Testis (tissue), 5 donors: ENCODE data around the gene GPR135. TPM values are rescaled to one million over a fixed set of nuclear protein-coding genes. Genes with fewer than 3 reads are reported as not detected.

Experiments
- DNase-seq: peaks from one replicate; pipeline ENCODE4 v3.0.0-alpha.2; 2019
- H3K27ac ChIP-seq, 2 donors: fragments of 200-600 bp; sonication (generic); one replicate each; pipeline ENCODE4 v1.5.1; 2019
- H3K27me3 ChIP-seq: fragments of 200-600 bp; sonication (generic); one replicate; pipeline ENCODE4 v1.5.1; 2019
- H3K36me3 ChIP-seq: fragments of 200-600 bp; sonication (generic); one replicate; pipeline ENCODE4 v1.5.1; 2017; ENCODE audit warnings: low read depth; ENCODE audit errors: missing control alignments
- H3K4me1 ChIP-seq: fragments of 200-600 bp; sonication (generic); one replicate; pipeline ENCODE4 v1.5.1; 2019
- H3K4me3 ChIP-seq, 2 donors: fragments of 200-600 bp; sonication (generic); one replicate each; pipeline ENCODE4 v1.5.1; 2017 to 2019
- H3K9me3 ChIP-seq: fragments of 200-600 bp; sonication (generic); one replicate; pipeline ENCODE4 v1.5.1; 2017
- CTCF ChIP-seq, 3 experiments: fragments of 450-650 bp in 2 of 3; fragments of 200-600 bp in 1 of 3; sonication (generic) in 1 of 3; IDR thresholded peaks; one replicate each; pipeline ENCODE4 v1.5.1; 2016 to 2019; ENCODE audit warnings: antibody characterized with exemption in 3 of 3, mild to moderate bottlenecking in 2 of 3, moderate library complexity in 1 of 3
- POLR2A ChIP-seq: fragments of 450-650 bp; IDR thresholded peaks from one replicate; pipeline ENCODE4 v1.6.1; 2017; ENCODE audit warnings: antibody characterized with exemption, mild to moderate bottlenecking, moderate library complexity
- WGBS, 2 donors: methylation state at CpG; one replicate each; pipeline ENCODE4 v1.1.5; 2018; 5-methylcytosine and 5-hydroxymethylcytosine counted together
- intact Hi-C: fragments of 100-400 bp; cut with DNase I; formaldehyde crosslinking; loops from one replicate; pipeline ENCODE4 v1.15.1; 2023; ENCODE audit warnings: low total_unique reads
- long read RNA-seq, 2 donors: transcript quantifications; one replicate each; lab custom pipeline, GENCODE V29; 2026
- polyA plus RNA-seq: library from polyadenylated mRNA; stranded (reverse); fragments of 350-450 nt; fragmentation: Illumina TruSeq; extraction: RNeasy Lipid Tissue Mini Kit (QIAGEN cat#74804); gene quantifications from one replicate; pipeline ENCODE4 v1.2.3, GENCODE V29; 2014; ENCODE audit warnings: low read depth, low replicate concordance; ENCODE audit not compliant: insufficient read depth
- total RNA-seq, 2 donors: library from RNA; depleted of rRNA; stranded (reverse); fragments of >200 nt; gene quantifications; one replicate each; pipeline ENCODE4 v1.2.3, GENCODE V29; 2016

GPR135 gene
- total RNA-seq: 10 to 100 TPM; 33.1 to 71.2 TPM
- polyA plus RNA-seq: 25.8 TPM
- long read RNA-seq, donor 1, full-length matches to known transcripts: 4 of 4 reads
- long read RNA-seq, donor 1, partial matches to known transcripts: 0 of 4 reads
- long read RNA-seq, donor 1, other reads (novel, unspliced or antisense): 0 of 4 reads
- long read RNA-seq, donor 2: 0 reads

GRCh38 chr14:59465316-59466135 lies at the start of gene GPR135:
Gene GPR135 (minus strand): TSS chr14:59465380. CDS start chr14:59465226, 154 bp downstream.
- Histone ChIP-seq H3K36me3 (no peaks in the 10 kb centered on the region), H3K4me1 (peaks cover 5% of the 10 kb centered on the region), H3K27ac (peak within 1 kb of the TSS; percentile 74 to 80), H3K27me3 (no peaks in the 10 kb centered on the region), H3K4me3 (peak within 1 kb of the TSS; percentile 59 to 76), H3K9me3 (no peaks in the 10 kb centered on the region)
- DNase-seq: peak; percentile 72
- intact Hi-C loops: no loop called here
- TF ChIP-seq CTCF (IDR thresholded peaks at IDR 0.05) (no peak), POLR2A (no peak)
- 23 to 41% methylated on average over 12 to 25 of the region's 40 CpGs for WGBS, 2 donors

- intact Hi-C loops: no loop called here
These were observed 46.9 kb upstream of the GPR135 start for GRCh38 chr14:59511916-59512575.

GRCh38 chr14:59510966-59511365 lies 45.8 kb upstream of the GPR135 start:
- no peak overlapping the region for H3K27ac ChIP-seq
- WGBS, 2 donors: 62 to 63% methylated on average over 3 of the region's 3 CpGs
- intact Hi-C loops: no loop called here
- no peak for DNase-seq
- TF ChIP-seq CTCF (IDR thresholded peaks at IDR 0.05) (no peak), POLR2A (no peak)
- no peaks in the 10 kb centered on the region for H3K4me1 ChIP-seq
- H3K27me3 ChIP-seq: no peaks in the 10 kb centered on the region
- H3K9me3 ChIP-seq: no peaks in the 10 kb centered on the region
- no peaks in the 10 kb centered on the region for H3K36me3 ChIP-seq
- H3K4me3 ChIP-seq: no peak overlapping the region

More at GRCh38 chr14:59511916-59512575, 46.9 kb upstream of the GPR135 start:
- DNase-seq: no peak
- H3K27me3 ChIP-seq: no peaks in the 10 kb centered on the region
- no peaks in the 10 kb centered on the region for H3K9me3 ChIP-seq
- WGBS, 2 donors: 80 to 90% methylated on average over 4 of the region's 4 CpGs
- H3K36me3 ChIP-seq: no peaks in the 10 kb centered on the region
- H3K4me1 ChIP-seq: no peaks in the 10 kb centered on the region
- no peak overlapping the region for H3K27ac ChIP-seq
- H3K4me3 ChIP-seq: no peak overlapping the region
- TF ChIP-seq CTCF (IDR thresholded peaks at IDR 0.05) (peak in 1 of 3 experiments; percentile 37), POLR2A (no peak)

- no peak for DNase-seq
- Histone ChIP-seq H3K36me3 (no peaks in the 10 kb centered on the region), H3K27me3 (no peaks in the 10 kb centered on the region), H3K9me3 (no peaks in the 10 kb centered on the region), H3K4me3 (no peak overlapping the region), H3K27ac (no peak overlapping the region), H3K4me1 (no peaks in the 10 kb centered on the region)
- intact Hi-C loops: no loop called here
- 92 to 96% methylated on average over 2 of the region's 2 CpGs for whole genome bisulfite sequencing, 2 donors
- TF ChIP-seq POLR2A (no peak), CTCF (IDR thresholded peaks at IDR 0.05) (no peak)
These were observed 44.8 kb upstream of the GPR135 start for GRCh38 chr14:59510001-59510400.
